ENCODE measurements around the gene TGM6. TPM values are rescaled to one million over a fixed set of nuclear protein-coding genes. Genes with fewer than 3 reads are reported as not detected.

TGM6 gene
- total RNA-seq, 1 donor from 2014 or later, result not detected

DNA sequence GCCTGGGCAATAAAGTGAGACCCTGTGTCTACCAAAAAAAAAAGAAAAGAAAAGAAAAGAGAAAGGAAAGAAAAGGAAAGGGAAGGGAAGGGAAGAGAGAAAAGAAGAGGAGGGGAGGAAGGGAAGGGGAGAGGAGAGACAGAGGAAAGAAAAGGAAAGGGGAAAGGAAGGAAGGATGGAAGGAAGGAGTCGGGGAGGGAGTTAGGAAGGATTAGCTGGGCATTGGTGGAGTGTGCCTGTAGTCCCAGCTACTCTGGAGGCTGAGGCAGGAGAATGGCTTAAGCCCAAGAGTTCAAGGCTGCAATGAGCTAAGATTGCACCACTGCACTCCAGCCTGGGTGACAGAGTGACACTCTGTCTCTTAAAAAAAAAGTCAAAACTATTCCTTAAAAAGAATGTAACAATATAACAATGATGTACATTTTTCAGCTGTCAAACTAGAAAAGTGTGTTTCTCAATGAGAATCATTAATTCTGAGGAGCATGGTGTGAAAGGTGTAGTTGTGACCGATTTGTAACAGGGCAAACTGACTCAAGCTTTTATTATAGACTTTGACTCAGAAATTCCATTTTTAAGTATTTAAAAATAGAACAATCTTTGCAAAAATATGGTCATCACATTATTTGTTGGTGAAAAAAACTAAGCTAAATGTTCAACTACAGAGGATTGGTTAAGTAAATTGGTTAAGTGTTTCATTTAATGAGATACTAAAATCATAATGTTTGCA, 75.2 kb downstream of the TGM6 start:
- DNase-seq (ENCODE audit: low read depth in 2 of 2), result no peak

DNA sequence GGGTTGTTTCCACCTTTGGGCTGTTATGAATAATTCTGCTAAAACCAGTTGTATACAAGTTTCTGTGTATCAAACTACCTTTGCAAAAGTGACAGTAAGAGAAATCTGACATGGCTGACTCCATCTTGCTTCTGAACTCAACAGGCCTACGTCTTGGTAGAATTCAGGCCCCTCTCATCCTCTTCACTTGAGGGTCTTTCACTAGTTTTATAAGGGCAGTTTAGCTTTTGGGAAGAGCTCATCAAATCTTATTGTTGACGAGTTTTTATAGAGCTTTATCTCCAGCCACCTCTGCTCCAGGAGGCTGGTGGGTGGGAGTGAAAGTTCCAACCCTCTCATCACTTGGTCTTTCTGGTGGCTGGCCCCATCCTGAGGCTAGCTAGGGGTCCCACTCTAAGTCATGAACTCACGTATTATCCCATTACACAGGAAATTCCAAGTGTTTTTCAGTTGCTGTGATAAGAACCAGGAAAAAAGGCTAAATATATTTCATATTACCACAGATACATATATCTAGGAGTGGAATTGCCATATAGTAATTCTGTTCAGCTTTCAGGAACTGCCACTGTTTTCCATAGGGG, 78.3 kb downstream of the TGM6 start:
- no peak for DNase-seq (ENCODE audit: low read depth in 2 of 2)

DNA sequence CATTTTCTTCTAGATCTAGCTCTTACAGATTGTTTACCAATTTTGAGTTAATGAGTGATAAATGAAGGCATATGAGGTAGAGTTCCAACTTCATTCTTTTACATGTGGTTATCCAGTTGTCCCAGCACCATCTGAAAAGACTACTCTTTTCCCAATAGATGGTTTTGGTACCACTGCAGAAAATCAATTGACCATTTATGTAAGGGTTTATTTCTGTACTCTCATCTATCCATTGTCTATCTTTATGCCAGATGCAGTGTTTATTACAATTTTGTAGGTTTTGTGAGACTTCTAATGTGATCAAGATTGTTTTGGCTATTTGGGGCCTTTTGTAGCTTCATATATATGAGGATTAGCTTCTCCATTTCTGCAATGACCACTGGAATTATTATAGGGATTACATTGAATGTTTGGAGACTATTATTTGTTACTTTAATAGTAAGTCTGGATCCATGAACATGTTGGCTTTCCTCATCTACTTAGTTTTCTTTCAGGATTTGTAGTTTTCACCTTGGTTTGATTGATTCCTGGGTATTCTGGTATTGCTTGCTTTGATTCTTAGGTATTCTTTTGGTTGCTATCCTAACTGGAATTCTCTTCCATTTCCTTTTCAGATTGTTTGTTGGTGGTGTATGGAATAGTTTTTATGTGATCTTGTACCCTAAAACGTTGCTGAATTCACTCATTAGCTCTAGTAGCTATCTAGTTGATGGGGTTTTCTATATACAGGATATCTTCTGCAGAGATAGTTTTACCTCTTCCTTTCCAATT, 79.5 kb downstream of the TGM6 start:
- DNase-seq (ENCODE audit: low read depth in 2 of 2), result no peak

DNA sequence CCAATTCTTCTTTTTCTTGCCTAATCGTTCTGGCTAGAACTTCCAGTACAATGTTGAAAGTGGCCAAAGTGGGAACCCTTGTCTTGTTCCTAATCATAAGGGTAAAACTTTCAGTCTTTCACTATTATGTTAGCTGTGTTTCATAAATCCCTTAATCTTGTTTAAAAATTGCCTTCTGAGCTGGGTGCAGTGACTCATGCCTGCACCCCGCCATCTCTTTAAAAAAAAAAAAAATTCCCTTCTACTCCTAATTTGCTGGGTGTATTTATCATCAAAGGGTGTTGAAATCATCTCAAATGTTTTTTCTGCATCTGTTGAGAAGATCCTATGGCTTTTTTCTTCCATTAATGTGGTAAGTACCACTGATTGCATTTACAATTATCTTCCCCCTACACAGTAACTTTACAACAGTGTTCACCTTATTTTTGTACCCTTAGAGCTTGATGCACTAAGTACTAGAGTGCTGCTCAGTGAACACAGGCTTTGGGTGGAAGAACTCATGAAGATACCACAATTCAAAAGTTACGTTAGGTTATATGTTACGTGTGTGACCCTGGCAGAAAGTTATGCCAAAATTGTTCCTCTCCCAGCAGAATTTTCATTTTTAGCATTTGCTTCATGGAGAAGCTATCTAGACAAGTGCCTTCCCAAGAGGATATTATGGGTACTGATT, 80.2 kb downstream of the TGM6 start:
- DNase-seq (ENCODE audit: low read depth in 2 of 2), result no peak

DNA sequence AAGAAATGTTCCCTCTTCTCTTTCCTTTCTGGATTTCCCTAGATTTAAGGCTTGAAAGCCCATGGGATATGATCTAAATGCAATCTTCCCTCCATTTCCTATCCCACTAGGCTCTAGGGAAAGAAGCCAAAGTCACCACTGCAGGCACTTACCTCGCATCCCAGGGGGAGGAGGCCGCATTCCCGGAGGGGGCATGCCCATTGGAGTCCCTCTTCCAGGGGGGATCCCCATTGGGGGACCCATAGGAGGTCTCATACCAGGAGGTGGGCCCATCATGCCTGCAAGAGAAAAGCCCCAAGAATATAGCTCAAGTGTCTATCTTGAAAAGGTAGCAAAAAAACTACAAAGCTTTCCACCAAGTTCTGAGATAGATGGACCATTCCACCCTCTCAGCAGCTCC, 81.8 kb downstream of the TGM6 start:
- no peak for DNase-seq (ENCODE audit: low read depth in 2 of 2)

DNA sequence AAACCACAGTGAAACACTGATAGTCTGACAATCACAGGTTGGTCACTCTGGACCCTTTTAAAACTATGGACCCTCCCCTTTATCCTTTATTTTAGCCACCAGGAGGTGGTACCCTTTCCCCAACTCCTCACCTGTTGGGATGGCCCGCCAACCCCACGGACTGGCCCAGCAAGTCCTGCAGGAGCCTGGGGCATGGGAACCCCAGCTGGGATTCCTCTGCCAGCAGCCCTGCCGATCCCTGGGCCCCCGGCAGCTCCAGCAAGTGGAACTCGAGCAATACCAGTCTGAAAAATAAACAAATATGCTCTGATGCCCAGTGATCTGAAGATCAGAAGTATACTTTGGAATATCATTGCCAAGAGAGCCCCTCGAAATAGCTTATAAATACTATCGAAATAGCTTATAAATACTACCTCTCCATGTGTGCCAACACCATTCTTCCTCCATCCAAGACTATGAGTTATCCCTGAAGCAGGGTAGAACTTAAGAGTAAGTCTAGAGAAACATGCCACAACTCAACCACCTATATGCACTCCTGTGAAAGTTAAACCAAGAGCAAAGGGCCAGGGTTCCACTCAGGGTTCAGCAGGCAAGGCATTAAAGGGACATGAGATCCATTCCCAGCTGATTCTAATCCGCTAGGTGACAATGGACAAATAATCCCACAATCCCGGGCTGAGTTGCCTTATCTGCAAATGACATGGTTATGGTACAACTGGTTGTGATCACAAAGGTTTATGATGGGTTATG, 83.1 kb downstream of the TGM6 start:
- no peak for DNase-seq (ENCODE audit: low read depth in 2 of 2)

DNA sequence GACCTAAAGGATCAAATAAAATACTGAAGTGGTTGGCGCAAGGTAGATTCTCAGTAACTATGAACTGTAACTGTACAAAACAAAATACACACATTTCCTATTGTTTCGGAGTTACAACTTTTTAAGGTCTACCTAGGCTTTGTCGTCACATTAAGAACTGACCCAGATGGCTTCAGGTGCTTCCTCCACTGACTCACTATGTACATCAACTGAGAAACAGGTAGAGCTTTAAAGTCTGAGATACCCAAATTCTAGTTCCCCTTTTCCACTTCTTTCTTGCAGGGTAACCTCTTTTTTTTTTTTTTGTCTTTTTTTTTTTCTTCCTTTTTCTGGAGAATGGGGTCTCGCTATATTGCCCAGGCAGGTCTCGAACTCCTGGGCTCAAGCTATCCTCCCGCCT, 84.4 kb downstream of the TGM6 start:
- DNase-seq (ENCODE audit: low read depth in 2 of 2), result no peak

DNA sequence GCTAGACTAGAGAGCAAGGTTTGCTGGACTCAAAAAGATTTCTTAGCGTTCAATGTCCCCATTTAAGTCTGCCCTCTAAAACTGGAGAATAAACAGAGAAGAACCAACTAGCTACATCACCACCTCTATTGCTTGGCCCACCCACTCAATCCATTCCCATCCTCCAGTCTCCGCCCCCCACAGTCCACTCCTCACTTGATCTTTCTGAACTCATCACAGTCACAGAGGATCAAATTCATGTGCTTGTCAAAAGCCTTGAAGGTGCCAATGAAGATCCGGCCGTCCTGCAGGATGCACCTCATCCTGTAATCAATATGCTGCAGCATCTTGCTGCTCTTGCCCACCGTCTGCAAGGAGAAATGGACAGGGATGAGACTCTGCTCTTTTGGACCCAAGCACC, 86.7 kb downstream of the TGM6 start:
- no peak for DNase-seq (ENCODE audit: low read depth in 2 of 2)

DNA sequence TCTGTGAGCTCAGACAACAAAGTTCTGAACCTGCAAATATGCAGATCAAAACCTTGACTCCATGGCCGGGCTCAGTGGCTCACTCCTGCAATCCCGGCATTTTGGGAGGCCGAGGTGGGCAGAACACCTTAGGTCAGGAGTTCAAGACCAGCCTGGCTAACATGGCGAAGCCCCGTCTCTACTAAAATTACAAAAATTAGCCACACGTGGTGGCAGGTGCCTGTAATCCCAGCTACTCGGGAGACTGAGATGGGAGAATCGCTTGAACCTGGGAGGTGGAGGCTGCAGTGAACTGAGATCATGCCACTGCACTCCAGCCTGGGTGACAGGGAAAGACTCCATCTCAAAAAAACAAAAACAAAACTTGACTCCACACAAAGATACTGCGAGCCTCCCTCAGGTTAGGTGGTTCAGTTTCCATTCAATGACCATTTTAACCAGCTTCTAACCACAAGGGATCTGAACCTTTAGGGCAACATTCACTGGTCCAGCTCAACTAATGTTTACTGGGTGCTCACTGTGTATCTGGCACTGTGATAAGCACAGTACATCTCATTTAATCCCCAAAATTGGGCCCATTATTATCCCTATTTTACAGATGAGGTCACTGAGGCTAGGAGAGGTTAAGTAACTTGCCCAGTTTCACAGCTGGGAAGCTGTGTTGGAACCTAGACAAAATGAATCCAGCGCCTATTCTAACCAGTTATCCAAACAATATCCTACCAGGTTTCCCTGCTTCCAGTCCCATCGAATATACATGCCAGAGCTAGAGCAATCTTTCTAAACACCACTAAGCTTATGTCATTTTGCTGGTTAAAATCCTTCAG, 88.1 kb downstream of the TGM6 start:
- no peak for DNase-seq (ENCODE audit: low read depth in 2 of 2)

DNA sequence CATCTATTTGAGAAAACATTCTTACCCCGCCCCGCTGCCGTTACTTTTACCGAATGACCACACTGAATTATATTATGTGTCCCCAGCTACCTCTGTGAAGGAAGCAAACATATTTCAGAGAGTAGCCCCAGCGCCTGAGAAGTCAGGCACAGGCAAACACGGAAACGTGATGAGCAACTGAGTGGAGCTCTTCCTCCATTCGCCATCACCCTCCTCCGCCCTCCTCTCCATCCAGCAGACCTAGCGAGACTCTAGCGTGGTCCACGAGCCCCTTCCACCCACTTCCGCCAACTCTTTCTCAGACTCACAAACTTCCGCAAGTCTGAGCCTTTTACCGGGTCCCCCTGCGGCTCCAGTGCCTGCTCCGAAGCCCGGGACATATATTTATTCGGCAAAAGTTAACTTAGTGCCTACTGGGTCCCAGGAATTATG, 89.3 kb downstream of the TGM6 start:
- peak; percentile 61 to 75 for DNase-seq (ENCODE audit: low read depth in 2 of 2)

DNA sequence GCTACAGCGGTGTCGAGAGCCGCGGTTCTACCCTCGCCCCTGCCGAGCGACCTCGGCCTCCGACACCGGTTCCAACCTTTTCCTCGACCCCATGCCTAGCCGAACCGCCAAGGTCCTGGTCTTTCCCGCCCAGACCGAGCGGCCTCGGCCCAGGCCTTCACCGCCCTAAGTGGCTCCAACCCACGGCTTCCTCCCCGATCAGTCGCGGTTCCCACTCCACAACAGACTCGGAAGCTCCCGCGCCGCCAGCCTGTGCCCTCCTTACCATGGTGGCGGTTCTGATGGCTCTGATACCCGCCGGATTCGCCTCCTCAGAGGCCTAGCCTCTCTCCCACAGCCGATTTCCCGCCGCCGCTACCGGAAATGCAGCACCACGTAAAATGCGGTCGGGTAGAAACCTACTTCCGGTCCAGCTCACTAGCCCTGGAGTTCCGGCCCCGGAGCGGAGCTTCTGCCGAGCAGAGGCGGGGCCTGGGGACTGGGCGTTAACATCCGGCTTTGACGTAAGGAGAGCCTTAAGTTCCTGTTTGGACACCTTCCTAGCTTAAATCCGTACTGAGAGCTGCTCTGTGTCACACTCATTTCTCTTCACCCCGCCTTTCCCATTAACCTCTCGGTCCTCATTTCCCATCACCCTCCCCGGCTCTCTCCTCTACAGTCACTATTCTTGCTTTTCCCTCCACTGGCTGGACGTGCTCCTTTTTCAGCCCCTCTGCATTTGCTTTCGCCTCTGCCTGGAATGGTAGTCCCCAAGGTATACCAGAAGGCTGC, 89.9 kb downstream of the TGM6 start, which contains the start of gene SNRPB:
SNRPB (minus strand) TSS at position 367 of the 771 bp plus-strand sequence; CDS start at position 268, 99 bp downstream.
- peak; percentile 99 for DNase-seq (ENCODE audit: low read depth in 2 of 2)

DNA sequence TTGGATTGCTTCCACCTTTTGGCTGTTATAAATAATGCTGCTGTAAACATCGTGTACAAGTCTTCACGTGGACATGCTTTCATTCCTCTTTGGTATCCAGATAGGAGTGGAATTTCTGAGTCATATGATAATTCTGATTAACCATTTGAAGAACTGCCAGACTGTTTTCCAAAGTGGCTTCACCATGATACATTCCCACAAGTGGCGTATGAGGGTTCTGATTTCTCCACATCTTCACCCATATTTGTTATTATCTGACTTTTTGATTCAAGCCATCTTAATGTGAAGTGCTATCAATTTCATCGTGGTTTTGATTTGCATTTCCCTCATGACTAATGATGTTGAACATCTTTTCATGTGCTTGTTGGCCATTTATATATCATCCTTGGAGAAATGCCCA, 92.8 kb downstream of the TGM6 start:
- DNase-seq (ENCODE audit: low read depth in 2 of 2), result peak; percentile 43 to 77

DNA sequence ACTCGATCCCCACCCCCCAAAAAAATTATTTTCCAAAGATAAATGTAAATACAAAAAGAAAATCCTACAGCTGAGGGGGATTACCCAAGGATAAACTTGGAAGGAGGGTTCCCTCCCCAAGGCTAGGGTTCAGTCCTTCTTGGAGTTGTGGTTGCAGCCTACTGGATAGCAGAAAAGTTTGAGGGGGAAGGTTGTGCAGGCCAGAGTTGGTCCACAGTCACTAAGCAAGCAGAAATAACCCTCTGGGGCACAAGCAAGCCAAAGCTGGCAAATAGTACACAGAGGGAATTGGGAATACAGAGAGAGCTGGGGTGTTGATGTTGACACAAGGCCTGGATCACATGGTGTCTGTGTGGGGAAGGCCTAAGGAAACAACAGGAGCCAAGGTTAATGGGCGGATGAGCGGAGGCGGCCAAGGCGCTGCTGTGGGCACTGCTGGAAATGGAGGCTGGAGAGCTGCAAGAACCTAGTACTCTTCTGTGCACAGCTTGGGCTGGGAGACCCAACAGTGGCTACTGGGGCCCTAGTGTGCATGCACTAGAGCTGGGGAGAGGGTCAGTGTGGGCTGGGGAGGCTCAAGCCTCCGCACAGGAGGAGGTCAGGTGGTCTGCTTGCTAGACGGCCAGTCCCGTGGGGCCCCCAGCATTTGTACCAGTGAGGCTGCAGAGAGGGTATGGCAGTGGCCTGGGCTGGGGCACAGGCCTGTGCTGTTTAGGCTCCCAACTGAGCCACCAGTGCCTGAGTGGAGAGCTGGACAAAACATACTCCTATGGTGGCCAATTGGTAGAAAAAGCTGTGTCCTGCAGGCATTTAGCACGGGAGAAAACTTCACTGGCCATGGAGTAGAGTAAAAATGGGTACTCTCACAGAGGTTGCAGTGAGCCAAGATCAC, 95.4 kb downstream of the TGM6 start:
- no peak for DNase-seq (ENCODE audit: low read depth in 2 of 2)

DNA sequence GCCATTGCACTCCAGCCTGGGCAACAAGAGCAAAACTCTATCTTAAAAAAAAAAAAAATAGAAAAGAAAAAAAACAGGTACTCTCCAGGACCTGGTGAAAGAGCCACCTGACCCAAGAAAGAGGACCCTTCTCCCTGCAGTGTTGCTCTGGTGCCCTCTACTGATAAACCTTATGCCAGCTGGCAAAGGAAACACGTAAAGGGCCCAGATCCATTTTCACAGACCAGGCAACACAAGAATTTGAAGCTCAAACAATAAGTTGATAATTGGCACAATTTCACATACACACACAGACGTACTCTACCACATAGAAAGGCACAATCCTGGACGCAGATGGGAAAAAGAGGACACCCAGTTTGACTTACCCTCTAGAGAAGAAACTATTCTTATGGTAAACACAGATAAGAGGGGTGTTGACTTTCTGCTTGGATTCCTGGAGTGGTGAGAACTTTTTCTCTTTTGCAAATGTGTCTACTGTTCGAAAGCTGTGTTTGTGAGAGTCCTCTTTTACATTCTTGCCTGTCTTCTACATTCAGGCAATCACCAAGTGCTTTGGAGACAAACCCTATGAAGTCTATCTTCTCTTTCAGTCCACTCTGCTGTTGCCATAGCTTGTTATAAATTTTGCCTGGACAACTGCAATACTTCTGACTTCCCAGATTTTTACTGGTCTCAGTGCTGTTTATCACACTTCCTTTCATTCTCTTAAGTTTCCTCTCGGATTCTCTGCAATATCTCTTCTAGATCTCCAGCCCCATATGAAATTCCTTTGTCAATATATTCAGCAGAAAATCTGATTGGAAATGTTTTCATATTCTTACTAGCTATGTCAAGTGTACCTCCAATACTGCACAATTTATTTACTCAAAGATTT, 96.3 kb downstream of the TGM6 start:
- peak in 1 of 2 donors; percentile 49 for DNase-seq (ENCODE audit: low read depth in 2 of 2)

DNA sequence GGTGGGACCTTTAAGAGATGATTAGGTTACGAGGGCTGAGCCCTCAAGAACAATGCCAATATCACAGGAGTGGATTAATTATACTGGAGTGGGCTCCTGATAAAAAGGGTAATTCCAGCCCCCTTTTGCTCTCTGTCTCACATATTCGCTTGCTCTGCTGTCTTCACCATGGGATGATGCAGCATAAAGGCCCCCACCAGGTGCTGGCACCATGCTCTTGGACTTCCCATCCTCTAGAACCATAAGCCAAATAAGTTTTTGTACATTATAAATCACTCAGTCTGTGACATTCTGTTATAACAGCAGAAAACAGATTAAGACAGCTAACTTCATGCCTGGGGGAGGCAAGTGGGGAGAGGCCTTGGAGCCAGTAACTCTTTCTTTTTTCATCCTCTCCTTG, 99.7 kb downstream of the TGM6 start:
- no peak for DNase-seq (ENCODE audit: low read depth in 2 of 2)
